Adrenal gland (tissue), 5 donors: ENCODE data around the gene CNKSR1.

ENCODE experiments used
- CTCF ChIP-seq, 6 experiments: fragments of 450-650 bp in 4 of 6; fragments of 200-600 bp in 2 of 6; sonication (generic) in 1 of 6; IDR thresholded peaks; 1 replicate in 5 of 6; 2 replicates in 1 of 6; pipeline versions ENCODE4 v1.5.1 to v1.8.0; 2016 to 2021; ENCODE audit warnings: antibody characterized with exemption in 6 of 6, mild to moderate bottlenecking in 2 of 6, moderate library complexity in 1 of 6
- POLR2A ChIP-seq, 2 donors: fragments of 450-650 bp; IDR thresholded peaks; one replicate each; pipeline ENCODE4 v1.6.1; 2017; ENCODE audit warnings: antibody characterized with exemption in 2 of 2, mild to moderate bottlenecking in 2 of 2, moderate library complexity in 1 of 2
- donor health status: DM: no; HTN: no; CAD: no.

DNA sequence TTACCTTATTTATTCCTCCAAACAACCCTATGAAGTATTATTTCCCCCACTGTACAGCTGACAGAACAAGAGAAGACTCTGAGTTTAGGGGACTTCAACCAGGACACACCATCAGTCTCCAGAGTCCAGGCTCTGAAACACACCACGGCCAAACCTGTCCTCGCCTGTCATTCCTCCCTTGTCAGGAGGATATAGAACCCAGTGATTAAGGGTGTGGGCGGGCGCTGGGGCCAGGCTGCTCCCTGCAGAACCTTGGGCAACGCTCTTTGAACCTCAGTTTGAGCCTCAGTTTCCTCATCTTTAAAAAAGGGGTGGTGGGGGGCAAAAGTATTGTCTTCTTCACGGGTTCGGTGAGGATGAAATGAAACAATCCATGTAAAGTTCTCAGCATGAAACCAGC, 47.3 kb downstream of the CNKSR1 start:
- TF ChIP-seq CTCF (IDR thresholded peaks at IDR 0.05) (no peak), POLR2A (IDR thresholded peaks at IDR 0.05) (no peak)
